Osteocyte (in vitro differentiated cells): ENCODE data around the gene ZNF536. TPM values are rescaled to one million over a fixed set of nuclear protein-coding genes. Genes with fewer than 3 reads are reported as not detected.

Experiments used
- DNase-seq: peaks from one replicate; pipeline ENCODE4 v3.0.0; 2021; ENCODE audit warnings: mixed read lengths; ENCODE audit not compliant: unreplicated experiment; ENCODE audit errors: extremely low spot score
- H3K27ac Mint-ChIP-seq: one replicate; pipeline ENCODE4 v1.8.0; 2021; ENCODE audit warnings: mild to moderate bottlenecking, mixed read lengths; ENCODE audit not compliant: unreplicated experiment
- H3K27me3 Mint-ChIP-seq: one replicate; pipeline ENCODE4 v1.8.0; 2021; ENCODE audit warnings: mixed read lengths; ENCODE audit not compliant: unreplicated experiment
- H3K36me3 Mint-ChIP-seq: one replicate; pipeline ENCODE4 v1.8.0; 2021; ENCODE audit warnings: mixed read lengths; ENCODE audit not compliant: unreplicated experiment
- H3K4me1 Mint-ChIP-seq: one replicate; pipeline ENCODE4 v1.8.0; 2021; ENCODE audit warnings: mixed read lengths; ENCODE audit not compliant: unreplicated experiment
- H3K4me3 Mint-ChIP-seq: one replicate; pipeline ENCODE4 v1.8.0; 2021; ENCODE audit warnings: mild to moderate bottlenecking, moderate library complexity, mixed read lengths; ENCODE audit not compliant: unreplicated experiment
- H3K9me3 Mint-ChIP-seq: one replicate; pipeline ENCODE4 v1.8.0; 2021; ENCODE audit warnings: mixed read lengths; ENCODE audit not compliant: unreplicated experiment
- total RNA-seq: library from RNA; stranded (reverse); gene quantifications from 2 replicates; pipeline ENCODE4 v1.2.1, GENCODE V29; 2021
- TF ChIP-seq, protein P1 (sequence below): fragments of 200-600 bp; sonication (generic); IDR thresholded peaks from 2 replicates; pipeline ENCODE4 v1.5.0; 2021; ENCODE audit warnings: antibody characterized with exemption, mild to moderate bottlenecking, moderate library complexity

Gene ZNF536
- total RNA-seq, 1 donor from 2014 or later: not detected

DNA sequence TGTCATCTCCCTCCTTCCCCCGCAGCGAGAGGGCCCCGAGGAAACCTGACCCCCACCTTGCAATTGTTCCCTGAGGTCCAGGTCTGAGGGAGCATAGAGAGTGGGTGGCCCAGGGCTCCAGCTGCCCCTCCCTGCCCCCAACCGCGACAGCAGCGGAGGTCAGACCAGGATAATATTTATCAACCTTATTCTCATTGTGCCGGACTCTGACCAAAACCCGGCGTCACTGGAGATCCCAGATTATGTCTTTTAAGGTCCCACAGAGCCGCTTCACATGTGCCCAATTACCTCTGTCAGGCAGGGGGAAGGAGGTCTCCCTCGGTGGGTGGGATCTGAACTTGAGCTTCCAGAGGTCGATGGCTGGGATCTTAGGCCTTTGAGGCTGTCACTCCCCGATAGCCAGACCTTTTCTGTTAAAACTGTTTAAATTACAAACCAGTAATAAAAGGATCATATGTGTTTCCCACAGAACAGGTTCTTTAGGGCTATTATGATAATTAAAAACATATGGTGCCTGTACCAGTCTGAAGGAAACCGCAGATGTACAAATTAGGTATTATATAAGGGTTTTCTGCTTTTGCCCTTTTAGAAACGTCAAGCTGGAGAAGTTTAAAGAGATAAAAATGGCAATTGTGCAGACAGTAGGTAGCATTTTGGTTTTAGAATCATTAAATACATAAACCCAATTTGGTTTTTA is 195.5 kb downstream of the ZNF536 start:
- H3K36me3 Mint-ChIP-seq: no peaks in the 10 kb centered on the region
- H3K4me1 Mint-ChIP-seq: no peaks in the 10 kb centered on the region
- TF ChIP-seq, protein P1, sequence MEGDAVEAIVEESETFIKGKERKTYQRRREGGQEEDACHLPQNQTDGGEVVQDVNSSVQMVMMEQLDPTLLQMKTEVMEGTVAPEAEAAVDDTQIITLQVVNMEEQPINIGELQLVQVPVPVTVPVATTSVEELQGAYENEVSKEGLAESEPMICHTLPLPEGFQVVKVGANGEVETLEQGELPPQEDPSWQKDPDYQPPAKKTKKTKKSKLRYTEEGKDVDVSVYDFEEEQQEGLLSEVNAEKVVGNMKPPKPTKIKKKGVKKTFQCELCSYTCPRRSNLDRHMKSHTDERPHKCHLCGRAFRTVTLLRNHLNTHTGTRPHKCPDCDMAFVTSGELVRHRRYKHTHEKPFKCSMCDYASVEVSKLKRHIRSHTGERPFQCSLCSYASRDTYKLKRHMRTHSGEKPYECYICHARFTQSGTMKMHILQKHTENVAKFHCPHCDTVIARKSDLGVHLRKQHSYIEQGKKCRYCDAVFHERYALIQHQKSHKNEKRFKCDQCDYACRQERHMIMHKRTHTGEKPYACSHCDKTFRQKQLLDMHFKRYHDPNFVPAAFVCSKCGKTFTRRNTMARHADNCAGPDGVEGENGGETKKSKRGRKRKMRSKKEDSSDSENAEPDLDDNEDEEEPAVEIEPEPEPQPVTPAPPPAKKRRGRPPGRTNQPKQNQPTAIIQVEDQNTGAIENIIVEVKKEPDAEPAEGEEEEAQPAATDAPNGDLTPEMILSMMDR: no peak
- H3K27ac Mint-ChIP-seq: no peak overlapping the region
- peaks cover 18% of the 10 kb centered on the region for H3K9me3 Mint-ChIP-seq
- DNase-seq: no peak
- no peaks in the 10 kb centered on the region for H3K27me3 Mint-ChIP-seq
- H3K4me3 Mint-ChIP-seq: no peak overlapping the region

DNA sequence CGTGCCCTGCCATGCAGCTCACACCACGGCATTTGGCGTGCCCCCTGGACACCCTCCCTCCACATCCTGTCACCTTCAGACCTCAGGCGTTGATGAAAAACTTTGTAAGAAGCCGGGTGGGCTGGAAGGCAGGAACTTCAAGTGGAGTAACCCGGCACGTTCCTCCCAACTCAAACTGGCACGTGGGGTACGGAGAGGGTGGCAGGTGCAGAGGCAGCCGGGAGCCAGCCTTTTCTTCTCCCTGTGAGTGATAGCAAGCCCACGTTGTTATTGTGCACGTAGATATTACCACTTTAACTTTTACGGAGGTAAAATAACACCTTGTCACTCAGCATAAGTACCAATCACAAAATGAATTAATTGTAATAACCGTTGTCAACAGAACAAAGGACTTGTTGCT is 198.0 kb downstream of the ZNF536 start:
- Mint-ChIP-seq H3K36me3 (no peaks in the 10 kb centered on the region), H3K4me1 (no peaks in the 10 kb centered on the region), H3K4me3 (no peak overlapping the region), H3K27me3 (no peaks in the 10 kb centered on the region), H3K27ac (no peak overlapping the region), H3K9me3 (peaks cover 23% of the 10 kb centered on the region)
- TF ChIP-seq, protein P1: no peak
- DNase-seq: no peak

DNA sequence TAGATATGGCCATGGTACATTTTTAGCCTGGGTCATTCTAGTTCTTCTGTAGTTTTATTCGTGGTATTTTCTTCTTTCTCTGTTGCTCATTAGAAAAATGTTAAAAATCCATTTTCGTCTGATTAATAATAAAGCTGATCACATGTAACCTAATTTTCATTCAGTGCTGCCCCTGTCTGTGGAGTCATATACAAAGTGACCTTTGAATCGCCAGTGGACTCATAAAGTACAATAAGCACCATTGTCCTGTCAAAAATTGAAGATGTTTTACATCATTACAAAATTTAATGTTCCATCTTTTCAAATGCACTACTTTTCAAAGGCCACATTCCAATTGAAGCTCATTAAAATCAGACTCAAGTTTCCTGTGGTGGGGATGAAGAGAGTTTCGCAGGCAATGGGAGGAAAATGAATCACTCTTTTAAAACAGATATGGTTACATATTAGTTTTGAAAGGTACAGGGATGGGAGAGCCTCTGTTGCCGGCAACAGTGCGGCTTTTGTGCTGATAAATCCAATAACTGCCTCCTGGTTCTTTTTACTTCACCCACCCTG is 205.4 kb downstream of the ZNF536 start:
- Mint-ChIP-seq H3K4me3 (no peak overlapping the region), H3K4me1 (no peaks in the 10 kb centered on the region), H3K36me3 (peaks cover 3% of the 10 kb centered on the region), H3K9me3 (peaks cover 47% of the 10 kb centered on the region), H3K27me3 (no peaks in the 10 kb centered on the region), H3K27ac (no peak overlapping the region)
- TF ChIP-seq, protein P1: no peak
- no peak for DNase-seq

DNA sequence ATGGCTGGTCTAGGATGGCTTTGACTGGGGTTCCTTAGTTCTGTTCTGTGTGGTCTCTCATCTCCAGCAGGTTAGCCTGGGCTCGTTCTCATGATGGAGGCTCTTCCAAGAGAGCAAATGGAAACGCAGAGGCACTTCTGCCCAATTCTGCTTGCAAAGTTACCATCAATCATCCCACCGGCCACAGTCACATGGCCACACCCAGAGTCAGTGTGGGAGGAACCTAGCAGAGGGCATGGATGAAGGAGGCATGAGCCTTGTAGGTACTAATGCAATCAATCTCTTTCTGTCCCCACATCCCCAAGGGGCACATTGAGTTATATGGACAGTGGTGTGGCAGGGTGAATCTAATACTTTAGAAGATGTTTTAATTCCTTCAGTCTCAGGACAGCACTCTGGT is 207.2 kb downstream of the ZNF536 start:
- Mint-ChIP-seq H3K4me3 (no peak overlapping the region), H3K27ac (no peak overlapping the region), H3K4me1 (no peaks in the 10 kb centered on the region), H3K36me3 (peaks cover 3% of the 10 kb centered on the region), H3K9me3 (peaks cover 47% of the 10 kb centered on the region), H3K27me3 (no peaks in the 10 kb centered on the region)
- no peak for DNase-seq
- TF ChIP-seq, protein P1: no peak

DNA sequence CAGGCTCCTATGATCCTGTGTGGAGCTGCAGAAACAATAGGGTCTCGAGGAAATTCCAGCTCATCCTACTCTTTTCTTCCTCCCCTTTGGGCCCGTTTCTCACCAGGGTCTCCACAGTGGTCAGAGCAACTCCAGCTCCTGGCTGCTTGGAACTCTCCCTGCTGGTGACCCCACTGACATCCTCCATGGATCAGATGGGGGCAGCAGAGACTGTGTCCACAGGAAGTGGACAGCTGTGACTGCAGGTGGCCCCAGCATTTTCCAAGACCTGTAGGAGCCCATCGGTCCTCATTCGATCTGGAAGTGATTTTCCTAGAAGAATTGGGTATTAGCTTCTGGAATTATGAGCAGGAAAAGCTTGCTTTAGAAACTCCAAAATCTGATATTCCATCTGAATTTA is 208.5 kb downstream of the ZNF536 start:
- no peaks in the 10 kb centered on the region for H3K4me1 Mint-ChIP-seq
- no peaks in the 10 kb centered on the region for H3K27me3 Mint-ChIP-seq
- no peak for DNase-seq
- TF ChIP-seq, protein P1: no peak
- no peak overlapping the region for H3K27ac Mint-ChIP-seq
- H3K4me3 Mint-ChIP-seq: no peak overlapping the region
- peaks cover 3% of the 10 kb centered on the region for H3K36me3 Mint-ChIP-seq
- H3K9me3 Mint-ChIP-seq: peaks cover 46% of the 10 kb centered on the region
